GM11168 (cell line): ENCODE results near the gene UBE2J1.
"Not testable (repeated sequence)": the region's sequence is repeated elsewhere in the genome, so short reads cannot be mapped to it uniquely, and the experiment has no call there.

Source experiments
- in situ Hi-C: fragments of 300-500 bp; cut with MboI; formaldehyde crosslinking; loops from one replicate; pipeline ENCODE4 v1.12.0; 2022; ENCODE audit warnings: low sequenced_read_pairs; ENCODE audit not compliant: unreplicated experiment

Gene UBE2J1

GRCh38 chr6:89323511-89323971, 29.0 kb downstream of the UBE2J1 start:
- in situ Hi-C loops = no loop called here

- in situ Hi-C loops = no loop called here
Observed at GRCh38 chr6:89321131-89321970, 31.2 kb downstream of the UBE2J1 start.

DNA sequence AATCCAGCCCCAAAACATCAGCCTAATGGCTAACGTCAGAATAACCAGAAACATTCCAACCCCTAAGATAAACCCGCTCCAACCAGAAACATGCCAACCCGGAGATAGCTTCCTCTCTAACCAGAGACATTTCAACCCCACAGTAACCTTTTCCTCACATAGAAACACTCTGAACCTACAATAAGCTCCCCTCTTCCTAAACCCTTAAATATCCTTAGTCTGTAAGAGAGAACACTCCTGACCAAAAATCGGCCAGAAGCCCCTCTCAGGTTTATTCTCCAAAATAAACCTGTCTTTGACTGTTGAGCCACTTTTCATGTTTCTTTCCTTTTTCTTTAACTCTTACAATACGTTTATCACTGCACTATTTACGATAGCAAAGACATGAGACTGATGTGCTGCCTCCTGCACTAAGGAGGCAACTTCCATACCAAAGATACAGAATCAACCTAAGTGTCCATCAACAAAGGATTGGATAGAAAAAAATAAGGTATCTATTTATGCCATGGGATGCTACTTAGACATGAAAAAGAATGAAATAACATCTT, 32.4 kb downstream of the UBE2J1 start:
- in situ Hi-C loops = no loop called here

DNA sequence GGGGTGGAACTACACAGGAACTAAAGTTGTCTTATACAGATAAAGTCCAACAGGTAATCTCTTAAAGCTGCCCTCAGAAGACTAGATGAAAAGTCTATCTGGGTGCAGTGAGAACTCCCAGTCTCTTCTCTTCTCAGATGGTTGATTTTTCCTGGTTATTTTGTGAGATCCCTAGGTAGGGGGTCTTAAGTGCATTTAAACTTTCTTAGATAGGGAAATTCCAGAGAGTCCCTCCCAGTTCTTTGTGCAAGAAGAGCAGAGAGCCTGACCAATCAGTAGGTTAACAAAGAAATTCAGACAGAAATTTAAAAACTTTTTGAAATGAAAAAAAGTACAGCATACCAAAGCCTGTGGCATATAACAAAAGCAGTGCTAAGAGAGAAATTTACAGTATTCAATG, 35.5 kb downstream of the UBE2J1 start:
- in situ Hi-C loops = no loop called here

DNA sequence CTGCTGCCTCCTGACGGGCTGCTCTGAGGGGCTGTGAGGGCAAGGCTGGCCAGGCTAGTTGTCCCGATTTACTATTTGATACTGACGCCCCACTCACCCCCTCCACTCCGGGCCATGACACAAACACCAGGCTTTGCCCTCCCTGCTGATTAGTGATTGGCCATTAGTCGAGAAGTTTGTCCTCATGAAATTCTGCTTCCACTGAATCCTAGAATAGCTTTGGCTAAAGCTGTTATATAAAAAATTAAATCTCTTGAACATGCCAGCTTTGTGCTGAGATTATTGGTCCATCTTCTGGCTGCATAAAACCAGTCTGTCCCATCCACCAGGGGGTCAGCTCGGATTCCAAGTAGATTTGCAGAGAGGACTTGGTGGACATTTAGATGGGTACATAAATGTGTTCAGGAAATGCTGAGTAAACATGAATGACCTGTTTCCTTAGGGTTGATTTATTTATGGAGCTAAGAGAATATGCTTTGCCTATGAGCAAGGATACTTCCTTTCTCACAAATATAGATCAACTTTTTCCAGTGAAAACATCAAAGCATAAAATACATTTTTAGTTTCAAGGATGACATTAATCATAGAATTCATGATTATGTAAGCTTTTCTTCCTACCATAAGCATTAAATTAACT, 37.2 kb downstream of the UBE2J1 start, which contains the start of gene GABRR2:
TSS of gene GABRR2 (minus strand) at position 51 of the 637 bp plus-strand sequence. CDS start 134 bp downstream, outside the sequence.
- in situ Hi-C loops = no loop called here

GRCh38 chr6:89314692-89315091, 37.8 kb downstream of the UBE2J1 start:
- in situ Hi-C loops = no loop called here

DNA sequence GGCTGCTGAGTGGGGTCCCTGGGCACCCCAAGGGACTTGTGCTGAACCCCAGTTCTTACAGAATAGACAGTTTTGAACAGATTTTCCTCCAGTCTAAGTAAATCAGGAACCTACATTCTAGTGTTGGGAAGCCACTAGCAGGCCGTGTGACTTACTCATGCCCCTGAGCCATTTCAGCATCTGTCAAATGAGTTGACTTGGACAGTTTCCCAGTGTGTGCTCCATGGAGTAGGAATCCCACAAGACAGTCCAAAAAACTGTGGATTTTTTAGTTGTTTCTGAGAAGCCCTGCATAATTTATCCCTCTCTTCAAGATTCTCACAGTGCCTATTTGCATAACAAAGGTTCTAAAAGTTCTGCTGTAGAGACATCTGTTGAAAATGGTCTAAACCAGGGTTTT, 39.5 kb downstream of the UBE2J1 start:
- in situ Hi-C loops = no loop called here

DNA sequence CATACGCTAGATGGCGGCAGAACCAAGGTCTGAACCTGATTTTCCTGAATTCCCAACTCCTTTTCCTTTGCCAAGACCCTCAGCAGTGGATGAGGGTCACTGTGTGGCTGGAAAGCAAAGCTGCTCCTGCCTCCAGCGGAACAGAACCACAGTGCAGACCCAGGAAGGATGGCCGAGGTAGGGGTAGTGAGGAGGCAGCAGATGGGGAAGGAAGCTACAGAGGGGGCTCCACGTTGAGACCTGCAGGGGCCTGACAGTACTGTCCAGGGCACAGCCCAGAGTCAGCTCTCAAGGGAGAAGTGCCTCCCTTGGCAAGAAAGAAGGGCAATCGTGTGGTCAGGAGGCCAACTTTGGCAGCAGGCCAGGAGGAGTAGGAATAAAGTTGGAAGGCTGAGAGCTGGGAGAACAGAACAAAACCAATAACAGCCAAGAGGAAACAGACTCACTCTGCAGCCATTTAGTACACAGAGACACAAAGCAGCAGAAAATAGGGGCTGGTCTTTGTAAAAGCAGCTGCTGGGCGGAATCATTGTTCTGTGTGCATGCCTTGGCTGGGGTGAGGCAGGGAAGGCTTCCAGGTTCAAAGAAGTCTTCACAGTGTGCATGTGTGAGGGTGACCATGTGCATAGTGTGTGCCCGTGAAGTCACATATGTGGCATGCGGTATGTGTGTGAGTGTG, 40.5 kb downstream of the UBE2J1 start:
- in situ Hi-C loops = no loop called here

DNA sequence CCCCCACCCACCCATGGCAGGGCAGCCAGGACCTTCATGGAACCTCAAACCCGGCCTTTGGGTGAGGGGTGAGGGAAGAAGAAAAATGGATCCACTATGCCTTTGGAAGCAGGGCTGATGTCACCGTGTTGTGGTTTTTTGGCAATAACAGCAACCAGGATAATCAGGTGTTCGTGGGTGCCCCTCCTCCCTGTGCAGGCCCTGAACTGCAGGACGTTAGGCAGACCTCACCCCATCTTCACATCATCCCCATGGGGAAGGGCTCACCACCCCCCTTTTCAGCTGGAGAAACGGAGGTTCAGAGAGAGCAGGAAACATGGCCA, 41.0 kb downstream of the UBE2J1 start:
- in situ Hi-C loops = no loop called here

DNA sequence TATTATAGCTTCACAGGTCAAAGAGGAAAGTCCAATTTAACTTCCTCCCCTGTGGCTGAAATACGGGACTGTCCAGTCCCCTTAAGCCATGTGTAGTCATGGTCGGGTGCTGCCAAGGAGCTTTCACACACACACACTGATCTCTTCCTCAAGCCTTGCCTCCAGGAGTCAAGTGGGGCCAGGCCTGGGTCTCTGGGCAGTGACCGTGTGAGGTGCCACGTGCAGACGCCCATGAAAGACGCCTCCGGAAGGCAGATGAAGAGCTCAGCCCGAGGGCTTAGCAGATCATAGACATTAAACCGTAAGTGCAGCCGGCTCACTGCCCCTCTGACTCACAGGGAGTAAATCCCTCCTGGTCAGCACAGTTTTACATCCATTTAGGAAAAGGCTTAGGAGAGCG, 41.6 kb downstream of the UBE2J1 start:
- in situ Hi-C loops = no loop called here

- in situ Hi-C loops = no loop called here
Observed at GRCh38 chr6:89308525-89309395, 43.8 kb downstream of the UBE2J1 start.

- in situ Hi-C loops = not testable (repeated sequence)
Observed at GRCh38 chr6:89304517-89304916, 48.0 kb downstream of the UBE2J1 start.

DNA sequence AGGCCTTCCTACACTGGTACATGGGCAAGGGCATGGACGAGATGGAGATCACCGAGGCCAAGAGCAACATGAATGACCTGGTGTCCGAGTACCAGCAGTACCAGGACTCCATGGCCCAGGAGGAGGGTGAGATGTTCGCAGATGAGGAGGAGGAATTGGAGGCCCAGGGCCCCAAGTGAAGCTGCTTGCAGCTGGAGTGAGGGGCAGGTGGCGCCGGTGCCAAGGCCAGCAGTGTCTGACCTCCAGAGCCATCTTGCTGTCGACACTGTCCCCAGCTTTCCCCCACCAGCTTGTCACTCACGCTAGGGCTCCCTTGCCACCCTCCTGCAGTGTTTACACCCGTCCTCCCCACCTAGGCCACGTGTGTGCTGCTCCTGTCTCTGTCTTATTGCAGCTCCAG, 49.6 kb downstream of the UBE2J1 start:
- in situ Hi-C loops = no loop called here

DNA sequence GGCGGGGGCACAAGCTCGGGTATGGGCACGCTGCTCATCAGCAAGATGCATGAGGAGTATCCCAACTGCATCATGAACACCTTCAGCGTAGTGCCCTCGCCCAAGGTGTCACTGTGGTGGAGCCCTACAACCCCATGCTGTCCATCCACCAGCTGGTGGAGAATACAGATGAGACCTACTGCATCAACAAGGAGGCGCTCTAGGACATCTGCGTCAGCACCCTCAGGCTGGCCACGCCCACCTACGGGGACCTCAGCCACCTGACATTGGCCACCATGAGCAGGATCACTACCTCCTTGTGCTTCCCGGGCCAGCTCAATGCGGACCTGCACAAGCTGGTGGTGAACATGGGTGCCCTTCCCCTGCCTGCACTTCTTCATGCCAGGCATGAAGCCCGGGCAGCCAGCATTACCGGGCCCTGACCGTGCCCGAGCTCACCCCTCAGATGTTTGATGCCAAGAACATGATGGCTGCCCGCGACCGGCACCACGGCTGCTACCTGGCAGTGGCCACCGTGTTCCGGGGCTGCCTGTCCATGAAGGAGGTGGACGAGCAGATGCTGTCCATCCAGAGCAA, 50.2 kb downstream of the UBE2J1 start:
- in situ Hi-C loops = no loop called here

GRCh38 chr6:89301586-89302194, 50.8 kb downstream of the UBE2J1 start:
- in situ Hi-C loops = no loop called here

DNA sequence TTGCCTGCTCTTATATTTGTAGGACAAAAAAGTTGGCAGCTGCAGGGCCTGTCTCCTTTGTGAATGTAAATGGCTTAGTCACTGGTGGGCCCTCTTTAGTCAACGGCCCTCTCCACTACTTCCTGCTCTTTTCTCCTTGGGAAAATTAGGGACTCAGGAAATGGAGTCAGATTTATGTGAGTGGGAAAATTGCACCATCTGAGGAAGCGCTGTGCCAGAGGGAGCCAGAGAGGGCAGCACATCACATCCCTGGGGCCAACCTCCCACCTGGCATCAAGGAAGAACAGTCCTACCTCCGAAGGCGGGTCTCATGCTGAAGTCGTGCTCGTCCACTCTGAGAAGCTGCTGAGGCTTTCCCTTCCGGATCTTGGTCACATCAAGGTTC, 53.1 kb downstream of the UBE2J1 start:
- in situ Hi-C loops = no loop called here

GRCh38 chr6:89298680-89299465, 53.6 kb downstream of the UBE2J1 start:
- in situ Hi-C loops = no loop called here

GRCh38 chr6:89297695-89298351, 54.7 kb downstream of the UBE2J1 start:
- in situ Hi-C loops = no loop called here
